ENCODE measurements around the gene ATP6V1F. TPM values are rescaled to one million over a fixed set of nuclear protein-coding genes. Genes with fewer than 3 reads are reported as not detected.
A peak's percentile ranks its signal among the peaks of the same experiment; 100 is the strongest.

ATP6V1F gene
- polyA plus RNA-seq, 12 donors, result 94.5 to 144 (median 109) TPM; not detected in 1

GRCh38 chr7:128846781-128847444 lies 15.7 kb upstream of the ATP6V1F start:
- DNase-seq, result no peak

- DNase-seq, result no peak
Measured at GRCh38 chr7:128847721-128848211, 14.9 kb upstream of the ATP6V1F start.

GRCh38 chr7:128848289-128849155 lies 14.1 kb upstream of the ATP6V1F start:
- no peak for DNase-seq

- no peak for DNase-seq
Measured at GRCh38 chr7:128849156-128849515, 13.5 kb upstream of the ATP6V1F start.

- no peak for DNase-seq
Measured at GRCh38 chr7:128849804-128850490, 12.7 kb upstream of the ATP6V1F start.

GRCh38 chr7:128852537-128853254 lies 10.0 kb upstream of the ATP6V1F start:
- DNase-seq, result no peak

- no peak for DNase-seq
Measured at GRCh38 chr7:128853799-128854198, 8.9 kb upstream of the ATP6V1F start.

GRCh38 chr7:128854396-128854795 lies 8.3 kb upstream of the ATP6V1F start:
- DNase-seq, result no peak

GRCh38 chr7:128855559-128855958 lies 7.1 kb upstream of the ATP6V1F start:
- DNase-seq, result no peak

- DNase-seq, result no peak
Measured at GRCh38 chr7:128856001-128856718, 6.5 kb upstream of the ATP6V1F start.

- peak; percentile 43 for DNase-seq
Measured at GRCh38 chr7:128858380-128859231, 4.0 kb upstream of the ATP6V1F start.

GRCh38 chr7:128859232-128860157 lies 3.2 kb upstream of the ATP6V1F start:
- no peak for DNase-seq

GRCh38 chr7:128860158-128861073 lies 2.2 kb upstream of the ATP6V1F start:
- DNase-seq, result peak; percentile 45

GRCh38 chr7:128861957-128862570 lies 592 bp upstream of the ATP6V1F start:
- no peak for DNase-seq

GRCh38 chr7:128863433-128863989 lies 855 bp downstream of the ATP6V1F start:
- no peak for DNase-seq

GRCh38 chr7:128865303-128865702 lies 2.6 kb downstream of the ATP6V1F start:
- DNase-seq, result no peak
